Measurements from ENCODE around the gene CLDN9.

DNA sequence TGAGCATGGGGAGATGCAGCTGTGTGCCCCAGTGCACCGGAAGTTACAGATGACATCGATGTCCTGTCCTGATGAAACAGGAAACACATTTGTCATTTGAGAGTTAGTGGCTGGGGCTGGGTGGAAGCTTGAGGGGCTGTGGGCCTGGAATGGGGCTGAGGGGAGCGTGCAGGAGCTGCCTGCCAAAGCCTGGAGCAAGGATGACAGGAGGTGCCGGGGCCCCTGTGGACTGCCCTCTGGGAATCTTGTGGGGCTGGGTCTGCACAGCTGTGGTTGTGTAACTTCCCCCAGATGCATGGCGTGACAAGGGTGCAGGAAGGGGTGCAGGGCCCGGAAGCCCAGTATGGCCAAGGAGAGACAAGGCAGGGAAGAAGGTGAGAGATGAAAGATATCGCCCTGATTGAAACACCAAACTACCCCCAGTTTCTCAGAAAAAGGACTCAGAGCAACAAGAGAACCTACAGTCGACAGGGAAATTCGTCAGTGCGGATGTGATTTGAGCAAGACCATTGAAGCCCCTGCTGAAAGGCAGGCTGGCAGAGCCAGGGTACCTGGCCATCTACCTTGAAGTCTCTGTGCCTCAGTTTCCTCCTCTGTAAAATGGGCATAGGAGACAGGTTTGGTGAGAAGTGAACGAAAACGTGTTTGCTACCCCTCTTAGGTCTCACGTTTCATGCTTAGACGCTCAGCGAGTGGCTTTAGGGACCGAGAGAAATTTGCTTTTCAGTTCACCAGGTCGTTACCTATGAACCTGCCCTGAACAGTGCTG lies 42.4 kb downstream of the CLDN9 start:
- no peak for TF ChIP-seq CTCF (IDR thresholded peaks at IDR 0.05)
- no peak for TF ChIP-seq EZH2 (IDR thresholded peaks at IDR 0.05; ENCODE audit: borderline replicate concordance, insufficient read depth, low read depth, low read length, poor library complexity, severe bottlenecking)
